IPS-18c (cell line): Measurements from ENCODE around the gene TMEM269.
A peak's percentile ranks its signal among the peaks of the same experiment; 100 is the strongest.

Experiments used
- H3K4me3 ChIP-seq: 2 replicates; pipeline ENCODE4 v1.7.0; 2013; ENCODE audit warnings: low read depth, mild to moderate bottlenecking, low read length, moderate library complexity; ENCODE audit not compliant: insufficient read depth
- H3K9me3 ChIP-seq: one replicate; pipeline ENCODE4 v1.6.1; 2013; ENCODE audit warnings: mild to moderate bottlenecking, low read length, moderate library complexity; ENCODE audit not compliant: control insufficient read depth, insufficient read depth

TMEM269 gene

GRCh38 chr1:42765832-42766740 lies 18.7 kb upstream of the TMEM269 start:
- no peaks in the 10 kb centered on the region for H3K9me3 ChIP-seq

GRCh38 chr1:42766741-42767509 lies 17.9 kb upstream of the TMEM269 start, which contains the start of the genes C1orf50 and P3H1:
Gene C1orf50 (plus strand): TSS chr1:42767249. CDS start chr1:42767312, 63 bp downstream.
Gene P3H1 (minus strand): TSS chr1:42767028. CDS start chr1:42766971, 57 bp downstream.
- peak within 1 kb of the TSS; percentile 99 for H3K4me3 ChIP-seq

More at GRCh38 chr1:42765832-42766740, 18.7 kb upstream of the TMEM269 start:
- peak overlapping the region; percentile 99 for H3K4me3 ChIP-seq

DNA sequence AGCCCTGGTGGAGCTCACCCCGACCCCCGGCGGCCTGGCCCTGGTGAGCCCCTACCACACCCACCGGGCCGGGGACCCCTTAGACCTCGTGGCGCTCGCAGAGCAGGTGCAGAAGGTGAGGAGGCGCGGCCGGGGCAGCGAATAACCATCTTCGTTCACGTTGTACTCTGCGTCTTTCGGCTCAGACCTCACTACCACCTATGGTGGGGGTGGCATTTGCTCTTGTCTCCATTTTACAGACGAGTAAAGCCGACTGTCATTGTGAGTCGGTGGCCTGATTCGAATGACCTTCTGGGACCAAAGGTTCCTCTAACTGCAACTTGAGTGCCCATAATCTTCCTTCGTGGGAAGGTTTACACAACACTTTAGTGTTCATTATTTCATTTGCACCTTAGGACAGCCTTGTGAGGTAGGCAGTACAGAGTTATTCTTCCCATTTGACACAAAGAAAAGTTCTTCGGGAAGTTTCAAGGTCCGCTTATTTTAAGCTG lies 17.2 kb upstream of the TMEM269 start:
- H3K9me3 ChIP-seq, result no peaks in the 10 kb centered on the region
- peak overlapping the region; percentile 99 for H3K4me3 ChIP-seq

More at GRCh38 chr1:42766741-42767509, 17.9 kb upstream of the TMEM269 start, which contains the start of the genes C1orf50 and P3H1:
- H3K9me3 ChIP-seq, result no peaks in the 10 kb centered on the region

DNA sequence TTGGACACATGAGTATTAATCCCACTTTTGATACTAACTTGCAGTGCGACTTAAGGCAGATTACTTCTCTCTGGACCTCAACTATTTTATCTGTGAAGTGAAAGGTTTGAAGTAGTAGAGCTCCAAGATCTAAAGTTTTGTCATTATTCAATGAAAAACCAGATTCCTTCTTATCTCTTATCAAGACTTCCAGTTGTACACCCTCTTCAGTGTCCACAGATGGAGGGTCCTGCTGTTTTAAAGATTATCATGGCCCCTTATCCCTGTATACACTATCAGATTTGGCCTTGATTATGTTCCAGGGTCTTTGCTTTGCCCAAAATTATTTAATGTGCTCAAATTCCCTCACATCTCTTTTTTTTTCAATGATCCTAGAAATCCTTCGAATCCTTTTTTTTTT lies 16.6 kb upstream of the TMEM269 start:
- Histone ChIP-seq H3K4me3 (peak overlapping the region; percentile 99; the same call in 1 of the 2 replicates), H3K9me3 (no peaks in the 10 kb centered on the region)

- no peaks in the 10 kb centered on the region for H3K9me3 ChIP-seq
- no peak overlapping the region for H3K4me3 ChIP-seq
These were observed 15.0 kb upstream of the TMEM269 start for GRCh38 chr1:42769811-42770210.

GRCh38 chr1:42773420-42773819 lies 11.4 kb upstream of the TMEM269 start:
- Histone ChIP-seq H3K9me3 (no peaks in the 10 kb centered on the region), H3K4me3 (no peak overlapping the region)

GRCh38 chr1:42774928-42775526 lies 9.8 kb upstream of the TMEM269 start:
- Histone ChIP-seq H3K4me3 (no peak overlapping the region), H3K9me3 (no peaks in the 10 kb centered on the region)

GRCh38 chr1:42776502-42776901 lies 8.3 kb upstream of the TMEM269 start:
- Histone ChIP-seq H3K9me3 (no peaks in the 10 kb centered on the region), H3K4me3 (no peak overlapping the region)

DNA sequence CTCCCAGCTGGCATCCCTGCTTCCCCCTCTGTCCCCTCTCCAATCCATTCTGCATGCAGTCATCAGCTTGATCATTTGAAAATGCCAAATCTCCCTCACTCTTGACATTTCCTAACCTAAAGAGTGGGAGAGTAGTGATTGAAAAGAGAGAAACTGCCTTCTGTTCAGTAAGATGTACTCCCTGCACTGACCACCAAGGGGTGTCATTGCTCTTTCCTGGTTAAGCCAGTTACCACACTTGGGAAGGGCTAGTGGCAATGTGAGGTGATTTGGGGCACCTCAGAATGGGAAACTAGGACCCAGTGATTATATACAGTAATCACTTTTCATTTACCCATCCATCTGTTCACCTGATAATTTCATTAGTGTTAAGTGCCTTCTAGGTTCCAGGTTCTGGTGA lies 6.9 kb upstream of the TMEM269 start:
- Histone ChIP-seq H3K9me3 (no peaks in the 10 kb centered on the region), H3K4me3 (no peak overlapping the region)

DNA sequence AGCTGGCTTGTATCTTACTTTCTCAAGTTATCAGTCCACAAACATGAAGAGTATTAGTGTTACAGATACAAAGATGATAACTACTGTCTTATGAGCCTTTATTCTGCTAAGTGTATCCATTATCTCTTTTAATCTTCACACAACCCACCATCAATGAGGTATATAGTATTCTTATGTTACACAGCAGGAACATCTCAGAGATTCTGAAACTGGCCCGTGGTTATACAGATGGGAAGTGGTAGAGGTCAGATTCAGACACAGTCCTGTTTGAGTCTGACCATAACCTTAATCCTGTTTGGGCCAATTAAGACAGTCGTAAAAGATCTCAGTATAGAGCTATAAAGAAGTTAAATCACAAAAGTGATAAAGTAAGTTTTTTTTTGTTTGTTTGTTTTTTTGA lies 5.1 kb upstream of the TMEM269 start:
- Histone ChIP-seq H3K9me3 (no peaks in the 10 kb centered on the region), H3K4me3 (no peak overlapping the region)

- Histone ChIP-seq H3K4me3 (no peak overlapping the region), H3K9me3 (no peaks in the 10 kb centered on the region)
These were observed 4.6 kb upstream of the TMEM269 start for GRCh38 chr1:42780176-42780575.

DNA sequence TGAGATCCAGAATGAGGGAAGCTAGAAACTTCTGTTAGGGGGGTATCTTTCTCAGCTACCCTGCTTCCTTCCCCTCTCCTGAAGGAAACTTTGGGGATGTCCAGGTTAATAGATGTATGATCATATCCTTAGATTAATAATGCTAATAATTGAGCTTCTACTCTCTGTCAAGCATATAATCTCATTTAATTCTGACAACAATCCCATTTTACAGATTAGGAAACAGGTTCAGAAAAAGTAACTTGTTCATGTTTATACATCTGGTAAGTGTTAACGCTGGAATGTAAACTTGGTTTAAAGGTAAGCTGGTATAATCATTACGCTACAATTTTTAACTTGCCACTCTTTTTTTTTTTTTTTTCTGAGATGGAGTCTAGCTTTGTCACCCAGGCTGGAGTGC lies 1.7 kb upstream of the TMEM269 start:
- H3K9me3 ChIP-seq, result no peaks in the 10 kb centered on the region
- no peak overlapping the region for H3K4me3 ChIP-seq

DNA sequence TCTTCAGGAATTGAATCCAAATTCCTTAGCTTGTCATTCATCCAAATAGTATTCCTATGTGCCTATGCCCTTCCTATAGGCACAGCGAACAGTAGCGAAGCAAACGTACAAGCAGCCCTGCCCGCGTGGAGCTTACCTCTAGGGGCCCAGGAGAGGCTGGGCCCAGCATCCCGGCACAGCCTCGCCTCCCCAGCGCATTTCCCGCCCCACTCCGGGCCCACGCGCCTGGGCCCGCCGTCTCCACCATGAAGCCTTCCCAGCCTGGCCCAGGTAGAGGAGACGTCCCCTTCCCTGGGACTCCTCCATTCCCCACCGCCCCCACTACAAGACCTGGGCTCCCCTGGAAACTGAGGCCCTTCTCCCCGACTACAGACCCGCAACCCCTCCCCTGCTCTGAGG lies 245 bp upstream of the TMEM269 start:
- Histone ChIP-seq H3K4me3 (no peak overlapping the region), H3K9me3 (no peaks in the 10 kb centered on the region)

DNA sequence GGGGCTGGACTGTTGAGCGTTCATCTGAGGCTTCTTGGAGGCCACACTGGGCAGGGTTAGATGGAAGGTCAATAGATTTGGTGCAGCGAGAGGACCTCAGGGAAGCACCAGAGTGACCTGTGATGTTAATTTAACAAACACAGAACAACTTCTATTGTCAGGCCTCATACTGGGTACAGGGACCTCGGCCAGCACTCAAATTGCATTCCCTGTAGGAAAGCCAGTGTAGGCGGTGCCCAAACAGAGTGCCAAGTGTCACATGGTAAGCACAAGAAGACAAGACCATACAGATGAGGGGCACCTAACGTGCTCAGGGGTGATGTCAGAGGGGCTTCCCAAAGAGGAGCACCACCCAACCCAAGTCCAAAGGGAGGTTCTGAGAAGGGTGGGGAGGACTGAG lies 1.3 kb downstream of the TMEM269 start:
- Histone ChIP-seq H3K4me3 (no peak overlapping the region), H3K9me3 (no peaks in the 10 kb centered on the region)

- no peak overlapping the region for H3K4me3 ChIP-seq
These were observed 3.2 kb downstream of the TMEM269 start for GRCh38 chr1:42788021-42788420.

DNA sequence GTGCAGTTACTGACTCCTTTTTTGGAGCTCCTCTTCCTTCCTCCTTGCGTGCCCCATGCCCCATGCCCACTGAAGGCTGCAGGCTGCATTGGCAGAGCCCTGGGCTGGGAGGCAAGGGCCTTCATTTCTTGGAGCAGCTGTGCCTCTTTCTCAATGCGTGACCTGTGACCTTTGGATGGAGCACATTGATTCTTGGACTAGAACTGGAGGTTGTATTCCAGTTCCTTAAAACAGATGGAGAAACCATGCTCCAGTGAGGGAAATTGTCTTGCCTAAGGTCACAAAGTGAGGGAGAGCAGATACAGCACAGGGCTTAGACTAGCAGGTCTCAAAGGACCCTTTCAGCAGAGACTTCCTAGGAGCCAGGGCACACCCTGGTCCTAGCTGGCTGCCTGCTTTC lies 9.0 kb downstream of the TMEM269 start:
- Histone ChIP-seq H3K4me3 (no peak overlapping the region), H3K9me3 (no peaks in the 10 kb centered on the region)

More at GRCh38 chr1:42788021-42788420, 3.2 kb downstream of the TMEM269 start:
- no peaks in the 10 kb centered on the region for H3K9me3 ChIP-seq

DNA sequence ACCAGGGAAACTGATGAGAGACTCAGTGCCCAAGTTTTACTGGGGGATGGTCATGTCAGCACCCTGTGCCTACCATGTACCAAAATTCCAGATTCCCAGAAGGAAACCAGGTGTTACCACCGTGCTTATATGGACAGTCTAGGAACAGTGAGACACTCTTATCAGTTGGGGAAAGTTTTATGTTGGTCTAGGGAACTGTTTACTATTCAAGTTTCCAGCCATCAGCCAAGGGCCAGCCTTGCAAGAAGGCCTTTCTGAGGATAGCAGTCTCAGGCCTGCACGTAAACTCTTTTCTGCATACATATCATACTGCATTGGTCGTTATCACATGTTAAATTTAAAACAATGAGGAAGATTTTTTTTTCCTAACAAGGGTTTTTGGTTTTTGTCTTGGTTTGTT lies 12.6 kb downstream of the TMEM269 start:
- H3K4me3 ChIP-seq, result no peak overlapping the region
- no peaks in the 10 kb centered on the region for H3K9me3 ChIP-seq
